Cardiac fibroblast (primary cell): ENCODE results near the gene HS2ST1.

Experiments
- DNase-seq, 2 donors: peaks; one replicate each; pipeline versions ENCODE4 v3.0.0 to v3.0.0-alpha.2; 2010; ENCODE audit warnings: low read depth in 2 of 2
- H3K4me3 ChIP-seq, 2 donors: replicated peaks in 1 of 2; 1 replicate in 1 of 2; 2 replicates in 1 of 2; pipeline ENCODE4 v1.5.1; 2011; ENCODE audit warnings: low read depth in 2 of 2, low read length in 2 of 2, mild to moderate bottlenecking in 2 of 2, moderate library complexity in 1 of 2
- CTCF ChIP-seq: IDR thresholded peaks from one replicate; pipeline ENCODE4 v1.5.1; 2011; ENCODE audit warnings: low read depth, mild to moderate bottlenecking, low read length, inconsistent platforms

Gene HS2ST1

GRCh38 chr1:87149241-87150041 is 235.0 kb downstream of the HS2ST1 start:
- H3K4me3 ChIP-seq = no peak overlapping the region
- DNase-seq = peak; percentile 43 to 54
- TF ChIP-seq CTCF = no peak

GRCh38 chr1:87150143-87150542 is 235.7 kb downstream of the HS2ST1 start:
- no peak for TF ChIP-seq CTCF

GRCh38 chr1:87151500-87152421 is 237.3 kb downstream of the HS2ST1 start:
- H3K4me3 ChIP-seq = peak overlapping the region; percentile 24 to 32
- TF ChIP-seq CTCF = peak; percentile 60
- DNase-seq = peak; percentile 67 to 73

More at GRCh38 chr1:87150143-87150542, 235.7 kb downstream of the HS2ST1 start:
- no peak for DNase-seq
- H3K4me3 ChIP-seq = no peak overlapping the region

- no peak for TF ChIP-seq CTCF
- no peak overlapping the region for H3K4me3 ChIP-seq
- DNase-seq = no peak
These were observed 239.9 kb downstream of the HS2ST1 start for GRCh38 chr1:87154384-87154783.

GRCh38 chr1:87155170-87155569 is 240.7 kb downstream of the HS2ST1 start:
- DNase-seq = no peak
- TF ChIP-seq CTCF = no peak
- H3K4me3 ChIP-seq = no peak overlapping the region

GRCh38 chr1:87155648-87156047 is 241.2 kb downstream of the HS2ST1 start:
- no peak for TF ChIP-seq CTCF
- no peak overlapping the region for H3K4me3 ChIP-seq
- DNase-seq = no peak
